T-helper 2 cell (primary cell): Measurements from ENCODE around the gene PKP3.
A peak's percentile ranks its signal among the peaks of the same experiment; 100 is the strongest.
"Not testable (repeated sequence)": the region's sequence is repeated elsewhere in the genome, so short reads cannot be mapped to it uniquely, and the experiment has no call there.

Experiments used
- DNase-seq, 5 experiments: peaks; one replicate each; pipeline versions ENCODE4 v3.0.0 to v3.0.0-alpha.2; 2012 to 2022

Gene PKP3

GRCh38 chr11:412641-413119, 18.7 kb downstream of the PKP3 start:
- peak in 1 of 5 experiments; percentile 2 for DNase-seq

GRCh38 chr11:413120-414081, 19.4 kb downstream of the PKP3 start:
- peak in 2 of 5 experiments; percentile 3 to 71 for DNase-seq

GRCh38 chr11:414318-414857, 20.4 kb downstream of the PKP3 start:
- peak in 1 of 5 experiments; percentile 74 for DNase-seq

GRCh38 chr11:415640-416041, 21.6 kb downstream of the PKP3 start:
- DNase-seq, result peak in 1 of 5 experiments; percentile 37

DNA sequence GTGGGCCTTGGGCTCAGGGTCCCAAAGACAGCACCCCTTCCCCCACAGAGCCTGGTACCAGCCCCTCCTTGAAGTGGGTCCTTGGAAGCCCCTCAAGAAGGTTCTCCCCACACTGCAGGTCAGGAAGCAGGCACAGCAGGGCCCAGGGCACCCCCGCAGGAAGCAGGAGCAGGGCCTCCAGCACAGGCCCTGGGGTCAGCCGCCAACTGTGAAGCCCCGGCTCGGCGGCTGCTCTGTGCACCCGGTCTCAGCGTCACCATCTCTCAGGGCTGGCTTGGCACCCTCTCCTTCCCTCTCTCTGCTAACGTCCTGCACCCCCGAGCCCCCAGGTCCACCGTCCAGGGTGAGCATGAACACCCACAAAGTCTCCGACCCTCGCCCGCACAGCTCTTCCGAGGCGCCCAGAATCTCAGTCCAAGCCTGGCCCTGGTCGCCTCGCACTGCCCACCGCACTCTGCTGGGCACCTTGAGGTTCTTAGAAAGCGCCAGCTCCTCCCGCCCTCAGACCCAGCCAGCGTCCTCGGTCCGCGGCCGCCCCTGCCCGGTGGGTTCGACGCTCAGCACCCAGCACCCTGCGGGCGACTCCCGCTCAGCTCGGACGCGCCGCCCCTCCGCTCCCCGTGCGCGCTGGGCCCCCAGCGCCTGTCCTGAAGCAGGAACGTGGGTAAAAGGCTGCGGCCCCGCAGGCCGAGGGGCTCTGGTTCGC, 22.2 kb downstream of the PKP3 start:
- DNase-seq, result peak in 1 of 5 experiments; percentile 43

DNA sequence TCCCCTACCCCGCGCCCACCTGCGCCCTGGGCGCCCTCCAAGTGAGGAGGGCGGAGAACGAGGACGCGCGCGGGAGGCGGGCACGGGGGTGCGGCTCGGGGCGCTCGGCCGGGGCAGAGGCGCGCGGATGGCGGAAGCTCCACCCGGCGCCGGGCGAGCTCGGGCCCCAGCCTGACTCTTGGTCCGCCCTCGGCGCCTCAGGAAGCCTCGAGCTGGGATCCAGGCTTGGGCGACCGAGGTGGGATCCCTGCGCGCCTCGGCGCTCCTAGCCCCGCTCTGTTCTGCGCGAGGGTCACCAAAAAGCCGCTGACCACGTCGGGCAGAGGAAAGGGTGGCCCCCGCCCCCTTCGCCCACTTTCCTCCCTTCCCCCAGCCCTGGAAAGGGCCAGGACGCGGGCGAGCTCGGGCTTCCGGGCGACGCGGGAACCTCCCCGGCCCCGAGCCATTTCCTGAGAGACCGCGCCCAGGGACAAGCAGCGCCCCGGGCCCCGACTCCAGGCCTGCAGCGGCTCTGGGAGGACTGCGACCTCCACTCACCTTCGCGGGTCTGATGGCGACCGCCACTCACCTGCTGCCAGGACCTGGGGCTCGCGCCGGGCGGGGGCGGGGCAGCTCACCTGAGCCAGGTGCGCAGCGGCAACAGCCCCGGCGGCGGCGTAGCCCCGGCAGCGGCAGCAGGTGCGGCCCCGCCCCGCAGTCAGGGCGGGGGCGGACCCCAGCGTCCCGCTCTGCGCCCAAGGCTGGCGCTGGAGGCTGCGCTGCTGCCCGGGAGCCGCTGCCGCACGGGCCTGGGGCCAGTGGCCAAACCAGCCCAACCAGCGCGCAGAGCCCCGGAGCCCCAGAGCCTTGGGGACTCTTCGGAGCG, 23.0 kb downstream of the PKP3 start:
- DNase-seq, result peak in 3 of 5 experiments; percentile 29 to 67 (median 33)

- no peak for DNase-seq
Measured at GRCh38 chr11:417652-418342, 23.8 kb downstream of the PKP3 start.

DNA sequence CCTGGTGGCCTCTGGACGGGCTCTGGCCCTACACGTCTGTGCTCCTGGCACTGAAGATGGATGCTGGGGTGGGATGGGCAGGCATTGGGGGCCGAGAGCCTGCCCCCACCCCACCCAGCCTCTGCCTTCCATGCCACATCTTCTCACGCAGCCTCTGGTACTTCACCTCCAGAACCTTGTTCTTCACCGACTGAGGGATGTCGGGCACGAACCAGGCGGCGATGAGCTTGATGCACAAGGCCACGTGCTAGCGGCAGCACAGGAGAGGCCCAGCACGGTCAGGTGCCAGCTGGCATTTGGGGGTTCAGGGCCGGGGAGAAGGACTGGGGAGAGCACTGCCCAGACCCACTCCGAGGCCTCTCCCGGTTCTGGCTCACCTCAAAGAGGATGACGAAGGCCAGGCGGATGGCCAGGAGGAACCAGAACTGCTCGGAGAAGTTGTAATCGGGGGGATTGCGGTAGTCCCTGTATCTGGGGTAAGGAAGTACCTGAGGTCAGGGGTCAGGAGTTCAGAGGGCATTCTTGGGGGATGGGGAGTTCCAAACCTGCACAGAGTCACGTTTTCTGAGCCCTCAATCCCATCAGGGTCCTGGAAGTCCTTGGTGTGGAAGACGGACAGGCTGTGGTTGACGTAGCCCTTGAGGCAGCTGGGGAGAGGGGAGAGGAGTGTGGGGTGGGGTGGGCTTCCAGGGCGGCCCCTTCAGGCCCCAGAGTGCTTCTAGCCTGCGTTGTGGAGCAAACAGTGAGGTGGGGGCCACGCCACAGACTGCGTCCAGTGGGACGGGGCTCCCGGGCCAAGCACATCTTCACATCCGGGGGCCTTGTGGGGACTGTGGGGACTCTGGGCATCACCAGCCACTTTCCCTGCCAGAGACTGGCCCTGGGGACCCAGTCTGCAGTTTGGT, 24.6 kb downstream of the PKP3 start:
- no peak for DNase-seq

DNA sequence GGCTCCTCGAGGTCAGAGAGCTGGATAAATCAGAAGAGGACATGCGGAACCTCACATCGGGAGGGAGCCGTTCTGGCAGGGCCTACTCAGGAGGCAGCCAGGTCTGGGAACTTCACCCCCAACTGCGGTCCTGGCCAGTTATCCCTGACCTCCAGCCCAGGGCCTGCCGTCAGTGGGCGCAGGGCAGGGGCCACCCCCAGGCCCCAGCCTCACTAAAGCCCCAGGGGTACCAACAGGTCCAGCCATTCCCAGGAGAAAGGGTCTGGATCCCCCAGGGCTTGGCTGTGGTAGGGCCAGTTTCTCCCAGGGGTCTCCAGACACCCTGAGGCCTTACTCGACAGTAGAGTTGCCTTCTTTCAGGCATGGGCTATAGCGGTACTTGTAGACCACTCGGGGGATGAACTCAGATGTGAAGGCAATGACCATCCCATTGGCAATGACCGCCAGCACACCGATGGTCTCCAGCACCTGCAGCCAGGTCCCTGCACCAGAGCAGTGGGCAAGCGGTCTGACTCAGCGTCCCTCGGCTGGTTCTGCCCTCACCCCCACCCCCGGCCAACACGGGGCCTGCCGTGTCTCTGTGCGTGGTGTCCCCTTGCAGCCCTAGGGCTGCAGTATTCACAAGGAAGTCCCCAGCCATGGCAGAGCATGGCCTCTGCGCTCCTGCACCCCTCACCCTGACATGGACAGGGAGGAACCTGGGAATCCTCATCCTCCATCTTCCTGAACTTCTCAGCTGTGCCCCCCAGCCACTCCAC, 25.4 kb downstream of the PKP3 start:
- no peak for DNase-seq

GRCh38 chr11:420054-420910, 26.3 kb downstream of the PKP3 start:
- DNase-seq, result peak in 1 of 5 experiments; percentile 2

GRCh38 chr11:420911-421321, 26.9 kb downstream of the PKP3 start:
- DNase-seq, result no peak

GRCh38 chr11:422249-422656, 28.2 kb downstream of the PKP3 start:
- no peak for DNase-seq

- no peak for DNase-seq
Measured at GRCh38 chr11:424232-424631, 30.2 kb downstream of the PKP3 start.

DNA sequence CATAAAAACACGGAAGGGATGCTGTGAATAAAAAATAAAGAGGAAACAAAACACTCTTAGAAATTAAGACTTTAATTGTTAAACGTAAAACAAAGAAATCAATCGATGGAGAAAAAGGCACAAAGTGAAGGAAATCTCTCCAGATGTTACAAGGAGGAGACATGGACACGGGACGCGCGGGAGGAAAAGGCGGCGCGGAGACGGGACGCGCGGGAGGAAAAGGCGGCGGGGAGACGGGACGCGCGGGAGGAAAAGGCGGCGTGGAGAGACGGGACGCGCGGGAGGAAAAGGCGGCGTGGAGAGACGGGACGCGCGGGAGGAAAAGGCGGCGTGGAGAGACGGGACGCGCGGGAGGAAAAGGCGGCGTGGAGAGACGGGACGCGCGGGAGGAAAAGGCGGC, 30.8 kb downstream of the PKP3 start:
- DNase-seq, result not testable (repeated sequence)

DNA sequence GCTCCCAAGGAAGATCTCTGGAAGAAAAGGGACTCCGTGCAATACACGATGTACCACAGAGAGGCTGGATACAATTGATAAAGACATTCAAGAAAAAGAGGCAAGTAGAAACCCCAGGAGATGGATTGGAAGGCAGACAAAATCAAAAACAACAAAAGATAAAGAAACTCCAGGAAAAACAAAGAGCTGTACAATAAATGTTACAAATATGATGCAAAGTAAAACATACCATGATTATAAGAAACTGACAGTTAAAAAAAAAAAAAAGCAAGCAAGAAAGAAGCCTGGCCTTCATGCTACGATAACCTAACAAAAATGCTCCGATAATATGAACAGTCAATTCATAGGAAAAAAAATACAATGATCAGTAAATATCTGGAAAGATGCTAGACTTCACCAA, 31.3 kb downstream of the PKP3 start:
- no peak for DNase-seq

DNA sequence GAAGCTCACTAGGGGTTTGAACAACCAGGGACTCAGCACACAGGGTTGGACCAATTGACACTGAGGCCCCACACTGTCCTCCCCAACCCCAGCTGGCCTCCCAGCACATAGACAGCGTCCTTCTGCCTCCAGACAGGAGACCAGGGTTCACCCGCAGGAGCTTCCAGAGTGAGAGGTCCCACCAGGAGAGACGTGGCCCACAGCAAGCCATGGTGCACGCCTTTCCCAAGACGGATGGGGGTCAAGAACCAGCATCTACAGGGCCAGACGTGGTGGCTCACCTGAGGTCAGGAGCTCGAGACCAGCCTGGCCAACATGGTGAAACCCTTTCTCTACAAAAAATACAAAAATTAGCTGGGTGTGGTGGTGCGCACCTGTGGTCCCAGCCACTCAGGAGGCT, 32.8 kb downstream of the PKP3 start:
- no peak for DNase-seq

DNA sequence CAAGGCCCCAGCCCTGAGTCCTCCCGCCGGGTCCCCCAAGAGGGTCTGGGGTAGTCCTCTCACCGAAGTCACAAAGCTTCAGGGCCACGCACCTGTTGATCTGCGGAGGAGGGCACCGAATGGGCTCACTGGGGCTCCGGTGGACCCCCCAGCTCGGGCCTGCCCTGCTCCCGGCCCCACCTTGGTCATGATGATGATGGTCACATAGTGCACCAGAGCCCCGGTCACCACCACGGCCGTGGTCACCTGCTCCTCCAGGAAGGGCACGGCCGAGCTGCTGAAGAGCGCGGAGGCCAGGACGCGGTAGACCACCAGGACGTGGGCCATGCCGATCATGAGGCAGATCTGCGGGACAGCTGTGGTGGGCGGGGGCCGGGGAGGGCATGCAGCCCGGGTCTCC, 34.3 kb downstream of the PKP3 start:
- peak in 1 of 5 experiments; percentile 2 for DNase-seq

GRCh38 chr11:429391-429790, 35.4 kb downstream of the PKP3 start:
- DNase-seq, result no peak
